GM23248 (cell line): ENCODE results near the gene DAB2IP. TPM values are rescaled to one million over a fixed set of nuclear protein-coding genes. Genes with fewer than 3 reads are reported as not detected.

Source experiments
- DNase-seq: peaks from one replicate; pipeline ENCODE4 v3.0.0-alpha.2; 2015
- H2AFZ ChIP-seq: fragments of 200-600 bp; sonication (generic); 2 replicates; pipeline ENCODE4 v1.6.1; 2016; ENCODE audit warnings: antibody characterized with exemption
- H3F3A ChIP-seq: fragments of 200-600 bp; sonication (generic); 2 replicates; pipeline ENCODE4 v1.6.1; 2016; ENCODE audit warnings: mild to moderate bottlenecking, antibody characterized with exemption, mixed run types; ENCODE audit not compliant: insufficient read depth
- H3K27ac ChIP-seq: fragments of 200-600 bp; sonication (generic); 2 replicates; pipeline ENCODE4 v1.5.1; 2016; ENCODE audit warnings: mild to moderate bottlenecking
- H3K27me3 ChIP-seq: fragments of 200-600 bp; sonication (generic); replicated peaks from 2 replicates; pipeline ENCODE4 v1.6.1; 2016; ENCODE audit warnings: mild to moderate bottlenecking; ENCODE audit not compliant: insufficient read depth
- H3K36me3 ChIP-seq: fragments of 200-600 bp; sonication (generic); 2 replicates; pipeline ENCODE4 v1.6.1; 2016; ENCODE audit warnings: low read depth, mild to moderate bottlenecking
- H3K4me1 ChIP-seq: fragments of 200-600 bp; sonication (generic); 2 replicates; pipeline ENCODE4 v1.6.1; 2016; ENCODE audit warnings: mild to moderate bottlenecking; ENCODE audit not compliant: insufficient read depth
- H3K4me2 ChIP-seq: fragments of 200-600 bp; sonication (generic); one replicate; pipeline ENCODE4 v1.6.1; 2016; ENCODE audit warnings: mild to moderate bottlenecking; ENCODE audit not compliant: unreplicated experiment
- H3K4me3 ChIP-seq: fragments of 200-600 bp; sonication (generic); 2 replicates; pipeline ENCODE4 v1.5.1; 2016; ENCODE audit warnings: mild to moderate bottlenecking
- H3K79me2 ChIP-seq: fragments of 200-600 bp; sonication (generic); 2 replicates; pipeline ENCODE4 v1.6.1; 2016; ENCODE audit warnings: mild to moderate bottlenecking; ENCODE audit not compliant: insufficient read depth
- H3K9ac ChIP-seq: fragments of 200-600 bp; sonication (generic); 2 replicates; pipeline ENCODE4 v1.6.1; 2016; ENCODE audit warnings: mild to moderate bottlenecking
- H3K9me2 ChIP-seq: fragments of 200-600 bp; sonication (generic); 2 replicates; pipeline ENCODE4 v1.6.1; 2016; ENCODE audit warnings: mixed run types, mild to moderate bottlenecking, moderate library complexity; ENCODE audit not compliant: insufficient read depth
- H3K9me3 ChIP-seq: fragments of 200-600 bp; sonication (generic); one replicate; pipeline ENCODE4 v1.6.1; 2017; ENCODE audit warnings: low read depth
- H4K20me1 ChIP-seq: fragments of 200-600 bp; sonication (generic); 2 replicates; pipeline ENCODE4 v1.6.0; 2016; ENCODE audit not compliant: insufficient read depth
- EZH2 ChIP-seq: fragments of 200-600 bp; sonication (generic); IDR thresholded peaks from 2 replicates; pipeline ENCODE4 v1.6.1; 2018; ENCODE audit warnings: antibody characterized with exemption, mild to moderate bottlenecking; ENCODE audit not compliant: insufficient read depth, poor library complexity, severe bottlenecking
- EZH2phosphoT487 ChIP-seq: fragments of 200-600 bp; sonication (generic); IDR thresholded peaks from 2 replicates; pipeline ENCODE4 v1.6.1; 2018; ENCODE audit warnings: antibody characterized with exemption, moderate library complexity, mild to moderate bottlenecking, low read depth; ENCODE audit not compliant: insufficient read depth
- WGBS, 2 experiments: methylation state at CpG; one replicate each; pipeline ENCODE4 v1.1.6; 2015 to 2017; ENCODE audit warnings: low lambda C conversion rate in 2 of 2, low coverage in 1 of 2; ENCODE audit errors: missing lambda C conversion rate in 2 of 2; 5-methylcytosine and 5-hydroxymethylcytosine counted together
- in situ Hi-C: fragments of 300-500 bp; cut with MboI; formaldehyde crosslinking; loops from 2 replicates; pipeline ENCODE4 v1.15.0; 2020
- polyA plus RNA-seq: library from polyadenylated mRNA; unstranded; fragments of >200 nt; fragmentation: Nextera tagmentation; extraction: Ambion mirVana; gene quantifications from 2 replicates; pipeline ENCODE4 v1.2.1, GENCODE V29; 2016
- total RNA-seq: library from RNA; depleted of rRNA; stranded (reverse); fragments of >200 nt; shearing (Covaris generic); gene quantifications from 2 replicates; pipeline ENCODE4 v1.2.3, GENCODE V29; 2014

DAB2IP gene
- total and polyA plus RNA-seq, 2 experiments from 2014 or later, result 2.6 to 19.7 TPM

DNA sequence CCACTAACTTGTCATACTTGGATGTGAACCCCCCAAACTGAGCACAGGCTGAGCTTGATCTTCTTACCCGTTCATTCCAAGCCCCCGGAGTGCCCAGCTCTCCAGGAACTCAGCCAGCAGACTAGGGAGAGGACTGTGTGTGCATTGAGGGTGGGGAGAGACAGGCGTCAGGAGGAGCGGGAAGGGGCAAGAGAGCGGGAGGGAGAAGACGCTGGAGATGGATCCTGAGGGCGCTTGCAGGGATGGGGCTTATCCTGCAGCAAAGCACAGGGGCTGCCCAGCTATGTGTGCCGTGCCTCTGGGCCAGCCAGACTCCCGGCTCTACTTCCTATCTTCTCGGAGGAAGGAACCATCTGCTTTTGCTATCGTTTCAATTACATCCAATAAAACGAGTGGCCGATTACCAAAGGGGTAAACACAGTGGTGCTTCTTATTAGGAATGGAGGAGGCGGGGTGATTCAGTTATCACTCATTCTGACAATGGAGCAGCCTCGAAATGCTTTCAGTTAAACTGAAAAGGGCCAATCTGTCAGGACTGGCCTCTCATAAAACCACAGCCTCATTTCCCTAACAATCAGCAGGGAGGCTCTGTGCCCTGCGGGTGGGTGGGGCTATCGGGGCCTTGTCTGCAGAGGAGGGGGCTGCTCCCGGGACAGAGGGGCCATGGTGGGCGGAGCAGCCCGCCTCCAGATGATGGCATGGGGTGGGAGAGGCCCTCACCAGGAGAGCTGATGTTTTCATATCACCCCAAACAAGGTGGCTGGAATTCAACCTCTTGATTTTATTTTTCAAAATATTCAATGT lies 168.2 kb downstream of the DAB2IP start:
- Histone ChIP-seq H3K27me3 (no peaks in the 10 kb centered on the region), H3K79me2 (no peaks in the 10 kb centered on the region), H3K9me3 (no peaks in the 10 kb centered on the region), H3K9me2 (no peaks in the 10 kb centered on the region), H3K9ac (peak overlapping the region; percentile 30), H3K4me1 (peaks cover 10% of the 10 kb centered on the region), H4K20me1 (no peaks in the 10 kb centered on the region), H3K4me2 (peak overlapping the region; percentile 70), H2AFZ (peak overlapping the region; percentile 67), H3K27ac (no peak overlapping the region), H3K4me3 (peak overlapping the region; percentile 54), H3F3A (no peaks in the 10 kb centered on the region), H3K36me3 (no peaks in the 10 kb centered on the region)
- in situ Hi-C loops, result no loop called here
- DNase-seq, result peak; percentile 69
- WGBS, 2 experiments, result 15 to 22% methylated on average over 20 of the region's 20 CpGs
- no peak for TF ChIP-seq EZH2
- TF ChIP-seq EZH2phosphoT487, result no peak

DNA sequence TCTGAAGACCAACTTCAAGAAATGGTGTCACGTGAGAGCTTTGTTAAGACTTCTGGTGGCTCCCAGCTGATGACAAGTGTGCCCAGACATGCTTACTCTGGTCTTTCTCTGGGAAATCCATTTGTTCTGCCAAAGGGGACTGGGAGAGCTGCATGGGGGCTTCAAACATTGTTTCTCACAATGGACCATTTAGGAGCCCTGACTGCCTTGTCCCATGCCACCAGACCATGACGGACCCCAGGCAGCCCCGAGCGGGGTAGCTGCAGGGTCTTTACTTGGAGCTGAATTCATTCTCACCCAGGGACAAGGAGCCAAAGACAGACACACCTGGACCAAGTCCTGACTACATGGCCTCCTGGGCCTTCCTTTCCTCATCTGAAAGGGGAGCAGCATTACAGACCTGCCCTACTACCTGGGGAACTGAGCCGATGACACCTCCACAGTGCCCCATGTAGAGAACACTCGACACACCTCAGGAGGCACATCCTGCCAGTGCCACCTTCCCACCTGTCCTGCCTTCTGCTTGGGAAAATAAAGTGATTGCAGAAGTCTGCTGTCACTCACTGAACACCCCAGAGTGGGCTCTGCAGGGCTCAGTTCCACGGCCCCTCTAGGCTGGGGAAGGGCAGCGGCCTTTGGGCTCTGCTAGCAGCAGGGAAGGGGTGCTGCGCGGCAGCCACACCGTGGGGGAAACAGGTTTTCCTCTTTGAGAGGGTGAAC lies 169.0 kb downstream of the DAB2IP start:
- DNase-seq, result no peak
- Histone ChIP-seq H3K4me2 (peak overlapping the region; percentile 70), H2AFZ (no peak overlapping the region), H4K20me1 (no peaks in the 10 kb centered on the region), H3K27ac (no peak overlapping the region), H3K9me2 (no peaks in the 10 kb centered on the region), H3K4me1 (peaks cover 10% of the 10 kb centered on the region), H3K27me3 (no peaks in the 10 kb centered on the region), H3K9me3 (no peaks in the 10 kb centered on the region), H3F3A (no peaks in the 10 kb centered on the region), H3K9ac (no peak overlapping the region), H3K4me3 (no peak overlapping the region), H3K36me3 (no peaks in the 10 kb centered on the region), H3K79me2 (no peaks in the 10 kb centered on the region)
- in situ Hi-C loops, result no loop called here
- no peak for TF ChIP-seq EZH2phosphoT487
- no peak for TF ChIP-seq EZH2
- WGBS, 2 experiments, result 96% methylated on average over 9 to 11 of the region's 11 CpGs

DNA sequence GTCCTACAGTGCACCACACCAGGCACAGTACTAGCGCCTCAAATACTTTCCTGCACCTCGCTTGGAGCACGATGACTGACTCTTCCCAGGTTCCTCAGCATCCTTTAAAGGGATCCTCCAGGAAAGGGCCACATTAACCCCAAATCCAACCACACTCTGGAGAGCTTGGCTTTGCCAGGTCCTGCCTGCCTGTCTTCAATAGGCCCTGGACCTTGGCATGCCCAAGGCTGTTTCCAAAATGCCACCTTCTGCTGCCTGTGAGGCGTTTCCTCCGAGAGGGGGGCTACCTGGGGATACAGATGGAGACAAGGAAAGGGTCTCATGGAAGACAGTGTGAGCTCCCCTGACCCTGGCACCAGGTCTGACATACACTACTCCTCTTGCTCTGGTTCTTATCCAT lies 169.9 kb downstream of the DAB2IP start:
- no peak overlapping the region for H3K4me2 ChIP-seq
- TF ChIP-seq EZH2phosphoT487, result no peak
- no peaks in the 10 kb centered on the region for H3K79me2 ChIP-seq
- no peaks in the 10 kb centered on the region for H4K20me1 ChIP-seq
- H2AFZ ChIP-seq, result no peak overlapping the region
- peaks cover 10% of the 10 kb centered on the region for H3K4me1 ChIP-seq
- in situ Hi-C loops, result no loop called here
- no peaks in the 10 kb centered on the region for H3K27me3 ChIP-seq
- no peaks in the 10 kb centered on the region for H3F3A ChIP-seq
- 99 to 100% methylated on average over 4 to 5 of the region's 5 CpGs for WGBS, 2 experiments
- no peak overlapping the region for H3K4me3 ChIP-seq
- no peaks in the 10 kb centered on the region for H3K36me3 ChIP-seq
- no peaks in the 10 kb centered on the region for H3K9me3 ChIP-seq
- DNase-seq, result no peak
- H3K9ac ChIP-seq, result no peak overlapping the region
- no peaks in the 10 kb centered on the region for H3K9me2 ChIP-seq
- H3K27ac ChIP-seq, result no peak overlapping the region

DNA sequence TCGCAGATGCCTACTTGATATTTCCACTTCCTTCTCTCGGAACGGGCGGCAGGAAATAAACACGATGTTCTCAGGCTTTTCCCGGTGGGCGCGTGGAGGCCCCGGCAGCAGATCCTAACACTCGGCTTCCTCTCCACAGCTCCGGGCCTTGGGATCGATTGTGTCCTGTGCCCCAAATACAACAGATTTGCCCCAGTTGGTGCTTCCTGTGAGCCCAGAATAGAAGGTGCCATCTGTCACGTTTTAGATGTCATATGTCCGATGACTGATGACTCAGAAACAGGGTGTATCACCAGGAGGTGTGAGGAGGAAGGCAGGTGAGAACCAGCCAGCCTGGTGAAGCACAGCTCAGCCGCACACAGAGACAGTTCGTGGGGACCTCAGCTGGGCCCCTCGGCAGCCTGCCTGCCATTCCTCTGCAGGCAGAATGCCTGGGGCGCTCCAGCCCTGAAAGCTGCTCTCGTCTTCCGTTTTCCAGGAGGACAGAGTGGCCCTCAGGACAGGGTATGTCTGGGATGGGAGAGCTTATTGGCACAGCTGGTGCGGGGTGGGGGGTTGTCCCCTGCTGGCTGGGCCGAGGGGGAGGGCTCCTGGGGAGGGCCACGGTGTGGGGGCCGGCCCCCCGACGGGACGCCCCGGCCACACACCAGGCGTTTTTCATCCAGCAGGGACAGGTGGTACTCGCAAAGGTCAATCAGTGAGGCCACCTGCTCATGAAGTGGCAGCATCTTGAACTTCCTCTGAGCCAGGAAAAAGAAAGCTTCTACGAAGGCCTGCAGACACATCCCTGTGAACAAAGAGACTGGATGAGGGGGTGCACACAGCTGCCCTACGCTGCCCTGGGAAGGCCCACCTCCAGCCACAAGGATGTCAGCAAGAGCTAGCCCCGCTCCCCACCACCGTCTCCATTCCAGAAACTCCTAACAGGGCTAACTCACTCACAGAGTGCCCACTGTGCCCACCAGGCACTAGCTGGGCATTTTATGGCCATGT lies 171.0 kb downstream of the DAB2IP start:
- in situ Hi-C loops, result no loop called here
- Histone ChIP-seq H3K79me2 (no peaks in the 10 kb centered on the region), H3F3A (no peaks in the 10 kb centered on the region), H3K9me2 (no peaks in the 10 kb centered on the region), H3K27me3 (no peaks in the 10 kb centered on the region), H3K9me3 (no peaks in the 10 kb centered on the region), H3K4me1 (peaks cover 10% of the 10 kb centered on the region), H3K4me2 (no peak overlapping the region), H3K27ac (no peak overlapping the region), H3K9ac (no peak overlapping the region), H3K4me3 (no peak overlapping the region), H2AFZ (no peak overlapping the region), H3K36me3 (no peaks in the 10 kb centered on the region), H4K20me1 (no peaks in the 10 kb centered on the region)
- DNase-seq, result no peak
- 93 to 97% methylated on average over 24 to 34 of the region's 34 CpGs for WGBS, 2 experiments
- no peak for TF ChIP-seq EZH2
- no peak for TF ChIP-seq EZH2phosphoT487
